Kidney epithelial cell (primary cell): ENCODE results near the gene TCERG1. TPM values are rescaled to one million over a fixed set of nuclear protein-coding genes. Genes with fewer than 3 reads are reported as not detected.

ENCODE experiments used
- DNase-seq: peaks from one replicate; pipeline ENCODE4 v3.0.0-alpha.2; 2010; ENCODE audit warnings: low read depth
- H3K27me3 ChIP-seq: 2 replicates; pipeline ENCODE4 v1.6.0; 2011; ENCODE audit warnings: low read length; ENCODE audit not compliant: control insufficient read depth, insufficient read depth
- H3K36me3 ChIP-seq: 2 replicates; pipeline ENCODE4 v1.5.1; 2011; ENCODE audit warnings: low read length; ENCODE audit not compliant: control insufficient read depth, insufficient read depth
- H3K4me3 ChIP-seq: 2 replicates; pipeline ENCODE4 v1.5.1; 2011; ENCODE audit warnings: low read depth, mild to moderate bottlenecking, control low read depth, low read length
- CTCF ChIP-seq: IDR thresholded peaks from 2 replicates; pipeline ENCODE4 v1.5.1; 2011; ENCODE audit warnings: mild to moderate bottlenecking, moderate library complexity, low read length, control low read depth, inconsistent platforms; ENCODE audit not compliant: insufficient read depth, poor library complexity, severe bottlenecking
- total RNA-seq: library from RNA; depleted of rRNA; stranded (reverse); fragments of >200 nt; gene quantifications from 2 replicates; pipeline ENCODE4 v1.2.3, GENCODE V29; 2015

TCERG1 gene
- total RNA-seq, 1 donor from 2014 or later, result 50.1 TPM

GRCh38 chr5:146457431-146457830 lies 10.3 kb downstream of the TCERG1 start:
- Histone ChIP-seq H3K4me3 (no peak overlapping the region), H3K36me3 (no peaks in the 10 kb centered on the region), H3K27me3 (no peaks in the 10 kb centered on the region)
- no peak for TF ChIP-seq CTCF
- DNase-seq, result no peak

GRCh38 chr5:146458894-146459293 lies 11.8 kb downstream of the TCERG1 start:
- TF ChIP-seq CTCF, result no peak
- Histone ChIP-seq H3K27me3 (no peaks in the 10 kb centered on the region), H3K36me3 (no peaks in the 10 kb centered on the region), H3K4me3 (no peak overlapping the region)
- no peak for DNase-seq

GRCh38 chr5:146461319-146461718 lies 14.2 kb downstream of the TCERG1 start:
- no peak for DNase-seq
- Histone ChIP-seq H3K27me3 (no peaks in the 10 kb centered on the region), H3K4me3 (no peak overlapping the region), H3K36me3 (no peaks in the 10 kb centered on the region)
- no peak for TF ChIP-seq CTCF

GRCh38 chr5:146463446-146463845 lies 16.3 kb downstream of the TCERG1 start:
- no peak for TF ChIP-seq CTCF
- no peak for DNase-seq
- no peaks in the 10 kb centered on the region for H3K27me3 ChIP-seq
- H3K36me3 ChIP-seq, result no peaks in the 10 kb centered on the region
- H3K4me3 ChIP-seq, result no peak overlapping the region

GRCh38 chr5:146466521-146467349 lies 19.6 kb downstream of the TCERG1 start:
- Histone ChIP-seq H3K27me3 (no peaks in the 10 kb centered on the region), H3K4me3 (no peak overlapping the region), H3K36me3 (no peaks in the 10 kb centered on the region)
- DNase-seq, result no peak
- peak; percentile 60 for TF ChIP-seq CTCF

- Histone ChIP-seq H3K27me3 (no peaks in the 10 kb centered on the region), H3K36me3 (no peaks in the 10 kb centered on the region), H3K4me3 (no peak overlapping the region)
- DNase-seq, result no peak
- no peak for TF ChIP-seq CTCF
These were observed 20.6 kb downstream of the TCERG1 start for GRCh38 chr5:146467760-146468159.
